ENCODE measurements around the gene DCTN2. TPM values are rescaled to one million over a fixed set of nuclear protein-coding genes. Genes with fewer than 3 reads are reported as not detected.
"Not testable (repeated sequence)": the region's sequence is repeated elsewhere in the genome, so short reads cannot be mapped to it uniquely, and the experiment has no call there.

DCTN2 gene
- total RNA-seq, 4 donors from 2014 or later: 92.9 to 138 (median 130) TPM

GRCh38 chr12:57500213-57500612 lies 46.8 kb downstream of the DCTN2 start:
- Histone ChIP-seq H3K36me3 (peaks cover 0 to 100% (median 6%) of the 10 kb centered on the region in 3 donors), H3K4me3 (no peak overlapping the region), H3K27me3 (no peaks in the 10 kb centered on the region), H3K9me3 (no peaks in the 10 kb centered on the region), H3K4me1 (no peaks in the 10 kb centered on the region), H3K27ac (no peak overlapping the region)
- 92 to 93% methylated on average over 11 of the region's 11 CpGs for WGBS, 2 donors
- DNase-seq (ENCODE audit: low spot score in 2 of 2): no peak
- TF ChIP-seq CTCF (IDR thresholded peaks at IDR 0.05) (no peak), POLR2A (IDR thresholded peaks at IDR 0.05) (no peak), EP300 (IDR thresholded peaks at IDR 0.05) (no peak)

DNA sequence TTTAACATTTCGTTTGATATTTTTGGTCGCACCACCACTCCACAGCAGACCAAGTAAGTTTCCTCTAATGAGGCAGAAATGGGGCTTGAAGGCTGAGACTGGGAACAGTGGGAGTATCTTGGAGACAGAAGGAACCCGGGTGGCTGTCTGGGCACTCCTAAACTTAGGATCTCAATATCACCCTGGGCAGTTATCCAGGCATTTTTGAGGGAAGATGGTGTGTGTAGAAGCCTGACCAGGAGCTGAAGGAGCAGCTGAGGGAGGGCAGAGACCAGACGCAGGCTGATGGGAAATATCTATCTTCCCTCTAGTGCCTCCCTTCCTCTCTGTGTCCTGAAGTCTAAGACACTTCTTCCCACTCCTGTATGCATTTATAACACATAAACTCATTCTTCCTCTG lies 48.4 kb downstream of the DCTN2 start:
- 96 to 99% methylated on average over 4 of the region's 4 CpGs for WGBS, 2 donors
- no peaks in the 10 kb centered on the region for H3K4me1 ChIP-seq
- H3K9me3 ChIP-seq: no peaks in the 10 kb centered on the region
- H3K36me3 ChIP-seq: peaks cover 0 to 92% (median 5%) of the 10 kb centered on the region in 3 donors
- DNase-seq (ENCODE audit: low spot score in 2 of 2): no peak
- no peak overlapping the region for H3K27ac ChIP-seq
- TF ChIP-seq CTCF (IDR thresholded peaks at IDR 0.05) (no peak), POLR2A (IDR thresholded peaks at IDR 0.05) (no peak), EP300 (IDR thresholded peaks at IDR 0.05) (no peak)
- H3K4me3 ChIP-seq: no peak overlapping the region
- no peaks in the 10 kb centered on the region for H3K27me3 ChIP-seq

GRCh38 chr12:57498132-57498502 lies 48.9 kb downstream of the DCTN2 start:
- no peak overlapping the region for H3K4me3 ChIP-seq
- peaks cover 0 to 88% (median 5%) of the 10 kb centered on the region in 3 donors for H3K36me3 ChIP-seq
- no peaks in the 10 kb centered on the region for H3K27me3 ChIP-seq
- no peaks in the 10 kb centered on the region for H3K4me1 ChIP-seq
- H3K9me3 ChIP-seq: no peaks in the 10 kb centered on the region
- WGBS, 2 donors: 85 to 86% methylated on average over 9 of the region's 9 CpGs
- H3K27ac ChIP-seq: no peak overlapping the region
- TF ChIP-seq EP300 (IDR thresholded peaks at IDR 0.05) (no peak), CTCF (IDR thresholded peaks at IDR 0.05) (no peak), POLR2A (IDR thresholded peaks at IDR 0.05) (no peak)
- DNase-seq (ENCODE audit: low spot score in 2 of 2): no peak

GRCh38 chr12:57497223-57498131 lies 49.5 kb downstream of the DCTN2 start:
- 89 to 90% methylated on average over 12 of the region's 12 CpGs for WGBS, 2 donors
- Histone ChIP-seq H3K9me3 (no peaks in the 10 kb centered on the region), H3K4me3 (no peak overlapping the region), H3K36me3 (peaks cover 0 to 86% (median 5%) of the 10 kb centered on the region in 3 donors), H3K27me3 (no peaks in the 10 kb centered on the region), H3K27ac (no peak overlapping the region), H3K4me1 (no peaks in the 10 kb centered on the region)
- DNase-seq (ENCODE audit: low spot score in 2 of 2): no peak
- TF ChIP-seq EP300 (IDR thresholded peaks at IDR 0.05): no peak
- TF ChIP-seq CTCF (IDR thresholded peaks at IDR 0.05): no peak
- no peak for TF ChIP-seq POLR2A (IDR thresholded peaks at IDR 0.05)

DNA sequence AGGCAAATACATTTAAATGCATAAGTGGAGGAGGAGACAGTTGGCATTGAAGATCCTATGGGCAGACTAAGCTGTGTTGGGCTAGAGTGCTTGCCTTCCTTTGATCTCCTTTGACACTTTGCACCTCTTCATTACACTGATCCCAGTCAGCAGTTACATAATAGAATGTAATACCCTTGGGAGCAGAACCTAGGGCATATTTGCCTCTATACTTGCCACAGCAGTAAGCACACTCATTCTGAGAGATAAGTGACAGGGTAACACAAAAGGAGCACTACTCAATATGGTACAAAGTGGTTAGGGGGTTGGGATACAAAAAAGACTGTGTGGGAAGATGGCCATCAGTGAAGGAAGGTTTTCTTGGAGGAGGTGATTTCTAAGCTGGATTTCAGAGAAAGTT lies 50.2 kb downstream of the DCTN2 start:
- no peak for DNase-seq (ENCODE audit: low spot score in 2 of 2)
- peaks cover 1 to 86% (median 5%) of the 10 kb centered on the region in 3 donors for H3K36me3 ChIP-seq
- H3K27ac ChIP-seq: no peak overlapping the region
- H3K4me1 ChIP-seq: no peaks in the 10 kb centered on the region
- TF ChIP-seq POLR2A (IDR thresholded peaks at IDR 0.05) (no peak), CTCF (IDR thresholded peaks at IDR 0.05) (no peak), EP300 (IDR thresholded peaks at IDR 0.05) (no peak)
- H3K27me3 ChIP-seq: no peaks in the 10 kb centered on the region
- H3K9me3 ChIP-seq: no peaks in the 10 kb centered on the region
- no peak overlapping the region for H3K4me3 ChIP-seq

DNA sequence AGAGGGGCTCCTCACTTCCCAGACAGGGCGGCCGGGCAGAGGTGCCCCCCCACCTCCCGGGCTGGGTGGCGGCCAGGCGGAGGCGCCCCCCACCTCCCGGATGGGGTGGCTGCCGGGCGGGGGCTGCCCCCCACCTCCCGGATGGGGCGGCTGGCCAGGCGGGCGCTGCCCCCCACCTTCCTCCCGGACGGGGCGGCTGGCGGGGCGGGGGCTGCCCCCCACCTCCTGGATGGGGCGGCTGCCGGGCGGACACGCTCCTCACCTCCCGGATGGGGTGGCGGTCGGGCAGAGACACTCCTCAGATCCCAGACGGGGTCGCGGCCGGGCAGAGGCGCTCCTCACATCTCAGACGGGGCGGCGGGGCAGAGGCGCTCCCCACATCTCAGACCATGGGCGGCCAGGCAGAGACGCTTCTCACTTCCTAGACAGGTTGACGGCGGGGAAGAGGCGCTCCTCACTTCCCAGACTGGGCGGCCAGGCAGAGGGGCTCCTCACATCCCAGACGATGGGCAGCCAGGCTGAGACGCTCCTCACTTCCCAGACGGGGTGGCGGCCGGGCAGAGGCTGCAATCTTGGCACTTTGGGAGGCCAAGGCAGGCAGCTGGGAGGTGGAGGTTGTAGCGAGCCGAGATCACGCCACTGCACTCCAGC lies 51.8 kb downstream of the DCTN2 start:
- H3K4me1 ChIP-seq; H3K9me3 ChIP-seq; H3K27me3 ChIP-seq; H3K27ac ChIP-seq; DNase-seq (ENCODE audit: low spot score in 2 of 2); H3K4me3 ChIP-seq: not testable (repeated sequence)
- whole genome bisulfite sequencing, 2 donors: 95 to 99% methylated on average over 15 to 22 of the region's 48 CpGs
- H3K36me3 ChIP-seq: peaks cover 3 to 86% (median 5%) of the 10 kb centered on the region in 3 donors
